Epithelial cell of esophagus (primary cell): ENCODE results near the gene LRRFIP2.
"Not testable (repeated sequence)": the region's sequence is repeated elsewhere in the genome, so short reads cannot be mapped to it uniquely, and the experiment has no call there.

ENCODE experiments used
- DNase-seq: peaks from one replicate; pipeline ENCODE4 v3.0.0; 2010; ENCODE audit warnings: low read depth
- H3K4me3 ChIP-seq: 2 replicates; pipeline ENCODE4 v1.5.1; 2011; ENCODE audit warnings: mild to moderate bottlenecking, low read length, control low read depth
- TF ChIP-seq, protein P1 (sequence below): IDR thresholded peaks from 2 replicates; pipeline ENCODE4 v1.5.1; 2011; ENCODE audit warnings: low read depth, mild to moderate bottlenecking, low read length, control low read depth, inconsistent platforms; ENCODE audit not compliant: insufficient read depth; ENCODE audit errors: missing control alignments

LRRFIP2 gene

DNA sequence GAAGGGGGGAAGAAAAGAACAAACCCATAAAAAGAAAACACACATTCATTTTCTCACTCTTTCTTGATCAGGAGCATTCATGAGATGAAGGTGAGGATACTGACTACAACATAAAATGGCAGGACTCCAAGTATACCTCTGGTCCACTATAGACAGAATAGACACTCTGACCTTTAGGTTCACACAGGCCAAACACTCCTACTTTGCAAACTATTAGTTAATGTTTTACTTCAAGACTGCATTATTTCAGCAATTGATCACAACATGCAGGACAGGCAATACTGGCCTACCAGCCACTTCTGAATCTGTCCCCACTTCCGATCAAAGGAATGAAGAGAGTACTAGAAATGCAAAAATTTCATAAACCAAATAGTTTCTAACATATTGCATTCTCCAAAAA lies 47.0 kb downstream of the LRRFIP2 start:
- H3K4me3 ChIP-seq: no peak overlapping the region
- TF ChIP-seq, protein P1, sequence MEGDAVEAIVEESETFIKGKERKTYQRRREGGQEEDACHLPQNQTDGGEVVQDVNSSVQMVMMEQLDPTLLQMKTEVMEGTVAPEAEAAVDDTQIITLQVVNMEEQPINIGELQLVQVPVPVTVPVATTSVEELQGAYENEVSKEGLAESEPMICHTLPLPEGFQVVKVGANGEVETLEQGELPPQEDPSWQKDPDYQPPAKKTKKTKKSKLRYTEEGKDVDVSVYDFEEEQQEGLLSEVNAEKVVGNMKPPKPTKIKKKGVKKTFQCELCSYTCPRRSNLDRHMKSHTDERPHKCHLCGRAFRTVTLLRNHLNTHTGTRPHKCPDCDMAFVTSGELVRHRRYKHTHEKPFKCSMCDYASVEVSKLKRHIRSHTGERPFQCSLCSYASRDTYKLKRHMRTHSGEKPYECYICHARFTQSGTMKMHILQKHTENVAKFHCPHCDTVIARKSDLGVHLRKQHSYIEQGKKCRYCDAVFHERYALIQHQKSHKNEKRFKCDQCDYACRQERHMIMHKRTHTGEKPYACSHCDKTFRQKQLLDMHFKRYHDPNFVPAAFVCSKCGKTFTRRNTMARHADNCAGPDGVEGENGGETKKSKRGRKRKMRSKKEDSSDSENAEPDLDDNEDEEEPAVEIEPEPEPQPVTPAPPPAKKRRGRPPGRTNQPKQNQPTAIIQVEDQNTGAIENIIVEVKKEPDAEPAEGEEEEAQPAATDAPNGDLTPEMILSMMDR: no peak
- DNase-seq: no peak

DNA sequence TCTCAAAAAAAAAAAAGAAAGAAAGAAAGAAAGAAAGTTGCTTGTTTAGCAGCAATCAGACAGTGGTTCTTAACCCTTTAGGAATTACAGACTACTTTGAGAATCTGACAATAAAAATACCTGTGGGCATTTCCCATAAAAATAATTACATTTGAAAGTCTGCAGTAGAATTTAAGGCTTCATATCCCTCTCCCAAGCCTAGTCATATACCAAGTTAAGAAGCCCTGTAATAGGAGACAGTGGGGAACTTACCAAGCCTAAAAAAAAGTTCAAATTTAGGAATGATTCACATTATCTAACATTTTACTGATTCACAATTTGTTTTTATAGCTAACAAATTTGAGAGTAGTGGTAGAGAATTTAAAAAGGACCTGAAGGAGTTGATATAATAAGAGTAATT lies 47.5 kb downstream of the LRRFIP2 start:
- no peak overlapping the region for H3K4me3 ChIP-seq
- DNase-seq: no peak
- TF ChIP-seq, protein P1: no peak

DNA sequence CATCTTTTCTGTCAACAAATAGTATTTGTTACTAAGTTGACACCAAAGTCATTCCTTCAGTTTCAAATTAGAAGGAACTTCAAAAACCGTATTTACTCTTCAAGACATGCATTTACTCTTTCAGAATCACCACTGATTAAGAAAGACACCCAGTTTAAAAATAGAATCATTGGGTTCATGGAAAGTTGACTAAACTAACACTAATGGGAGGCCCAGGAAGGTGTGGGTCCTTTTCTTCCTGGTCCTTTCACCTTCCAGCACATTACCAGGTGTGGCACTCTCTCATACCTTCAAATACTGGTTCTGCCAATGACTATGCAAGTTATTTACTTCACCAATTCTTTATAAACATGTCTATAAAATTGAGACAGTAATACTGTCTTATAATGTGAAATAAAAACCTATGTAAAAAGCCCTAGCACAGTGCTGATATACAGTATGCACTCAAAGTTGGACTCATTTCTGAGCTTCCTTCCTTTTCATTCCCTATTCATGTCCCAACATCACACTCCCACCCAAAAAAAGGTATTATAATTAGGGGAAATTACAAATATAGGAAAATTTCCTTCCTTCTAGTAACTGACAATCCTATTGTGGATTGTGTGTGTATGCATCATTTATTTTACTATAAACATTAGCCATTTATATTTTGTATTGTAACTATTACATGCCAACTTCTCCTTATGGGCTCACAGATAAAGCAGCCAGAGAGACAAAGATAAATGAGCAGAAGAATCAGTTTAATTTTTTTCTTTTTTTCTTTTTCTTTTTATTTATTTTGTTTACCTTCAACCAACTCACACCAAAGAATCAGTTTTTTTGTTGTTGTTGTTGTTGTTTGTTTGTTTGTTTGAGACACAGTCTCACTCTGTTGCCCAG lies 48.9 kb downstream of the LRRFIP2 start:
- TF ChIP-seq, protein P1: no peak
- peak; percentile 73 for DNase-seq

DNA sequence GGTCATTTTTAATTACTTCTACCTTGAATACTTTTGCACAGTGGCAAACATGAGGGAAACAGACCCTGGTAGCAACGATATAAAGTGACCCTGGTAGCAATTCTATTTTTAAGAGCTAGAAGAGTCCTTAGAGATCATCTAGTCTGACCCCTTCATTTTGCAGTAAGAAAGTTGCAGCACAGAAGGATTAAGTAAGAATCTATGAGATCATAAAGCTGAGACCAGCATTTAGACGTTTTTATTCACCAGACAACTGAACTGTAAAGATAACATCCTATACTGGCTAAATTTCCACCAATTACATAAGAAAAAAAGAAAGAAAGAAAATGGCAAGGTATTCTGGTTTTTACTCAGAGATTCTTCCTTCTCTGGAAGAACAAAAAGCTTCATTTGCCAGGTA lies 49.9 kb downstream of the LRRFIP2 start:
- H3K4me3 ChIP-seq: no peak overlapping the region
- no peak for DNase-seq
- TF ChIP-seq, protein P1: no peak

More for the DNA sequence above, 48.9 kb downstream of the LRRFIP2 start:
- no peak overlapping the region for H3K4me3 ChIP-seq

DNA sequence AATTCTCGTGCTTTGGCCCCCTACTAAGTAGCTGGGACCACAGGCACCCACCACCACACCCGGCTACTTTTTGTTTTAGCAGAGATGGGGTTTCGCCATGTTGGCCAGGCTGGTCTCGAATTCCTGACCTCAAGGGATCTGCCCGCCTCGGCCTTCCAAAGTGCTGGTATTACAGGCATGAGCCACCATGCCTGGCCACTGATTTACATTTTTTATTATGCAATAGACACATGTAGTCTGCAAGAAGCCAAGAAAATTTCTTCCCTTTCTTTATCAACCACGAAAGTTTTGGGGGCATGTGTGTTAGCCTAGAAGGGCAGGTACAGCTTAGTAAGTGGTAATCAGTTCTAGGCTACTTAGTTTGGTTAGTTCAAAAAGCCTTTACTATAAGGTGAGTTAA lies 51.1 kb downstream of the LRRFIP2 start:
- H3K4me3 ChIP-seq: no peak overlapping the region
- TF ChIP-seq, protein P1: no peak
- DNase-seq: no peak

DNA sequence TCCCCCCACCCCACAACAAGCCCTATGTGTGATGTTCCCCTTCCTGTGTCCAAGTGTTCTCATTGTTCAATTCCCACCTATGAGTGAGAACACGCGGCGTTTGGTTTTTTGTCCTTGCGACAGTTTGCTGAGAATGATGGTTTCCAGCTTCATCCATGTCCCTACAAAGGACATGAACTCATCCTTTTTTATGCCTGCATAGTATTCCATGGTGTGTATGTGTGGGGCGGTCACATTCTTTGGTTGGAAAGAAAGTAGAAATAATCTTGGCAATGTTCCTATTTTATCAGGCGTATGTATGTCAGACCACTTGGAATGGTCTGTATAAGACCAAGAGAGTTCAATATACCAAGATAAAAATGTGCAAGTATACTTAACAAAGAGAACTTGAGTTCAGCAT lies 52.3 kb downstream of the LRRFIP2 start:
- H3K4me3 ChIP-seq, DNase-seq: not testable (repeated sequence)

DNA sequence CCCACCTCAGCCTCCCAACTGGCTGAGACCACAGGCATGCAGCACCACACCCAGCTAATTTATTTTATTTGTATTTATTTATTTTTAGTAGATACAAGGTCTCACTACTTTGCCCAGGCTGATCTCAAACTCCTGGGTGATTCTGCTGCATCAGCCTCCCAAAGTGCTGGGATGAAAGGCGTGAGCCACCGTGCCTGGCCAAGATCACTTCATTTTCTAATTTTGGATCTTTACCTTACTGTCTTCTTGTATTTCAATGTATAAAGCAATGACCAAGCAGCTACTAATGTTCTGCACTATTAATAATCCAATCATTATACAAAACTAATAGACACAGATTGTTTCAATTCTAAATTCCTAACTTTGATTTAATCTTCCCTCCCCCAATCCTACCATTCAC lies 56.2 kb downstream of the LRRFIP2 start:
- TF ChIP-seq, protein P1: no peak
- H3K4me3 ChIP-seq: no peak overlapping the region
- DNase-seq: no peak
